ENCODE measurements around the gene DMD. TPM values are rescaled to one million over a fixed set of nuclear protein-coding genes. Genes with fewer than 3 reads are reported as not detected.

The DMD gene
- total RNA-seq, result under 1 TPM; 0.40 to 0.48 TPM
- polyA plus RNA-seq, result 0.03 TPM

DNA sequence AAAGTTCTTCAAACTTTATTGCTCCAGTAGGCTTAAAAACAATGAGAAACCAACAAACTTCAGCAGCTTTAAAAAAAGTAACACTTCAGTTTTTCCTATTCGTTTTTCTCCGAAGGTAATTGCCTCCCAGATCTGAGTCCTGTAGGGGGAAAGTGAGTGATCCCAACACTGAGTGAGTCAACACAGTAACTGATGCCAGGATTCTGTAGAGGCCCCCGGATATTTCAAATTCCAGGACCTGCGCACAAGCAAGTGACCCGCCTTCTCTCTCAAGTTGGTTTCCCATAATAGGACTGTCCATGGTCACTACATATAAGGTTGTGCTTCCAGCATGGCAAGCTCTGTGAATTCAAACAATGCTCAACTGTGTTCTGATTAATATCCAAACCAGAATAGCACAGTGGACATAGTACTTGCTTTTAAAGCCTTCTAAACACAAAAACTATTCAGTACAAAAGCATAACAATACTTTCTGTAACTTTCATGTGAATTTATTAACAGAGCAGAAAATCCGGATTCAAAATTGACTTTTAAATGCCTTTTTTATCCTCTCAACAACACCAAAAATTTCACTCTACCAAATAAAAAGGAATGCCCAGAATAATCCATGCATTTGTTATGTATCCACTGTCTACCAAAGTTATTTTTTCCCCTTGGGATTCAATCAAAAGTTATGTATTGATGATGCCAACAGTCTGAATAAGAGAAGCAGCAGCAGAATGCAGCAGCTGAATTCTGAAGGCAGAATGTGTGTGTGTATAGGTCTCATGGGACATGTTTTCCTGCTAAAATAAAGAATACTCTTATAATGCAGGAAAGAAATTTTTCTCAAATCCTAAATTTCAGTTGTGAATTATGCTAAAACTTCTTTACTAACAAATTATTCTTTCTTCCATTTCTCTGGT is at the start of gene DMD:
DMD (minus strand) TSS at position 194 of the 905 bp plus-strand sequence. CDS start 237 bp downstream, outside the sequence.
- no peaks in the 10 kb centered on the region for H3K4me1 ChIP-seq (ENCODE audit: insufficient read depth, low read length)
- peaks cover 0 to 5% (median 4%) of the 10 kb centered on the region in 5 donors for H3K9me3 Mint-ChIP-seq
- H3K27me3 Mint-ChIP-seq, result peaks cover 0 to 3% of the 10 kb centered on the region in 2 donors
- no peak within 1 kb of the TSS for H3K27ac Mint-ChIP-seq
- no peaks in the 10 kb centered on the region for H3K36me3 Mint-ChIP-seq
- H3K4me3 ChIP-seq (ENCODE audit: low read length), result no peak within 1 kb of the TSS
- no peaks in the 10 kb centered on the region for H3K36me3 ChIP-seq (ENCODE audit: insufficient read depth, low read length)
- H3K27me3 ChIP-seq (ENCODE audit: insufficient read depth, low read length, poor library complexity, severe bottlenecking), result no peaks in the 10 kb centered on the region
- H3K27ac ChIP-seq (ENCODE audit: low read depth, low read length), result no peak within 1 kb of the TSS
- CTCF ChIA-PET, result no interaction called here
- POLR2A ChIA-PET, result no interaction called here
- no peak for DNase-seq
- no peak within 1 kb of the TSS for H3K4me3 Mint-ChIP-seq
- no peaks in the 10 kb centered on the region for H3K4me1 Mint-ChIP-seq
- H3K9me3 ChIP-seq (ENCODE audit: low read length), result no peaks in the 10 kb centered on the region

DNA sequence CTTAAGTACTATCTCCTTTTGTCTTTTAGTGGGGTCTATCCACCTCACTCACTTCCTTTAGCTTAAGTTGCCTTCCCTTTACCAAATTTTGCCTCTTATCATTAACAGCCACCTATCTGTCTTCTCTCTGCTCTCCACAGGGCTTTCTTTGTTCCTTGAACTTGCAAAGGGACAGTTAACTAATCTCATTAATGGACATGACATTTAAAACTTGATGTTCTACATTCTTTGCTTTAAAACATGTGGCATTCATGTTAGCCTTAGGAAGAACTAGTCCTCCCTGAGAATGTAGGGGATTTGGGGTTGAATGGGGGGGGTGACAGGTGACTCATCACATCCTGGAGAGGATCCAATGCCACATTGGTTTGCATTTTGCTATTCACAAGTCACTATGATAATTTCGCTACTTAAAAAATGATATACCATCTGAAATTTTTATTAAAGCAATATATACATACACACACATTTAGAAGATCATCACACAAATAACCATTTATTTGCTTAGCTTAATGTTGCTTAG is 41.0 kb upstream of the DMD start:
- no peak for DNase-seq
- H3K9me3 Mint-ChIP-seq, result peaks cover 0 to 4% (median 2%) of the 10 kb centered on the region in 5 donors
- Histone ChIP-seq H3K27ac (ENCODE audit: low read depth, low read length) (no peak overlapping the region), H3K36me3 (ENCODE audit: insufficient read depth, low read length) (no peaks in the 10 kb centered on the region), H3K4me3 (ENCODE audit: low read length) (no peak overlapping the region), H3K27me3 (ENCODE audit: insufficient read depth, low read length, poor library complexity, severe bottlenecking) (no peaks in the 10 kb centered on the region), H3K4me1 (ENCODE audit: insufficient read depth, low read length) (no peaks in the 10 kb centered on the region), H3K9me3 (ENCODE audit: low read length) (no peaks in the 10 kb centered on the region)
- ChIA-PET POLR2A (no interaction called here), CTCF (no interaction called here)
- no peak overlapping the region for H3K4me3 Mint-ChIP-seq
- no peaks in the 10 kb centered on the region for H3K36me3 Mint-ChIP-seq
- H3K27me3 Mint-ChIP-seq, result no peaks in the 10 kb centered on the region
- H3K27ac Mint-ChIP-seq, result no peak overlapping the region
- no peaks in the 10 kb centered on the region for H3K4me1 Mint-ChIP-seq

DNA sequence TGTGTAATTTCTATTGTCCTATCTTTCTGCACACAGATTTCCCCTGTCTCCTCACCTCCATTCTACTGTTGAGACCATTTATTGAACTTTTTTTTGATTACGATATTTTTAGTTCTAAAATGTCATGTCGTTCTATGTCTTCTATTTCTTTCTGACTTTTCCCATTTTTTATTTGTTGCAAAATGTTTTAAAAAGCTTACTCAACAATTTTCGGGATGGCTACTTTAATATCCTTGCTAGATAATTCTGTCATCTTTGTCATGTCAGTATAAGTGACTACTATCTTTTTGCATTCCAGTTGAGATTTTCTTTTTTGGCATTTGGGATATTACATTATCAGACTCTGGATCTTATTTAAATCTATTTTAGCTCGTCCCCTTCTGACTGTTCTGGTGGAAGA is 7.5 kb upstream of the DMD start:
- no peak for DNase-seq
- peaks cover 0 to 6% (median 2%) of the 10 kb centered on the region in 5 donors for H3K9me3 Mint-ChIP-seq
- no peak overlapping the region for H3K27ac ChIP-seq (ENCODE audit: low read depth, low read length)
- no peaks in the 10 kb centered on the region for H3K36me3 ChIP-seq (ENCODE audit: insufficient read depth, low read length)
- no peaks in the 10 kb centered on the region for H3K27me3 ChIP-seq (ENCODE audit: insufficient read depth, low read length, poor library complexity, severe bottlenecking)
- H3K4me1 ChIP-seq (ENCODE audit: insufficient read depth, low read length), result no peaks in the 10 kb centered on the region
- no peaks in the 10 kb centered on the region for H3K36me3 Mint-ChIP-seq
- H3K27me3 Mint-ChIP-seq, result no peaks in the 10 kb centered on the region
- H3K4me3 Mint-ChIP-seq, result no peak overlapping the region
- CTCF ChIA-PET, result no interaction called here
- no peak overlapping the region for H3K4me3 ChIP-seq (ENCODE audit: low read length)
- no peaks in the 10 kb centered on the region for H3K9me3 ChIP-seq (ENCODE audit: low read length)
- H3K27ac Mint-ChIP-seq, result no peak overlapping the region
- POLR2A ChIA-PET, result no interaction called here
- H3K4me1 Mint-ChIP-seq, result no peaks in the 10 kb centered on the region

DNA sequence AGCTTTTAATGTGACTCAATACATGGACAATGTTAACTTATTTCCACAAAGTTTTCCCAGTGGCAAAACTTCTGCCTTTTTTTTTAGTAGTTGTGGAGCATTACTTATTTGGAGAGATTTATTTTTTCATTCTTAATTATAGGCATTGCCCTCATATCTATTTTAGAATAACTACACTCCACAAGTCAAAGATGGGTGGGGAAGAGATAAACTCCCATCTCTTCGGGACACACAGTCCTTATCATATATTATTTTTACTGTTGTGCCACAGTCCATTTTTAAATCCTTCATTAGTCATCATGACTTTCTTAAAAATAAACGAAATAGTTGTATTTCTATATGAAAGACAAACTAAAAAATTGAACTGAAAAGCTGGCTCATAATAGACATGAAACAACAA is 1.2 kb downstream of the DMD start:
- peaks cover 0 to 3% of the 10 kb centered on the region in 2 donors for H3K27me3 Mint-ChIP-seq
- no peaks in the 10 kb centered on the region for H3K4me1 Mint-ChIP-seq
- no peak overlapping the region for H3K4me3 Mint-ChIP-seq
- no peaks in the 10 kb centered on the region for H3K36me3 ChIP-seq (ENCODE audit: insufficient read depth, low read length)
- no peaks in the 10 kb centered on the region for H3K36me3 Mint-ChIP-seq
- ChIA-PET CTCF (no interaction called here), POLR2A (no interaction called here)
- H3K27me3 ChIP-seq (ENCODE audit: insufficient read depth, low read length, poor library complexity, severe bottlenecking), result no peaks in the 10 kb centered on the region
- H3K4me3 ChIP-seq (ENCODE audit: low read length), result no peak overlapping the region
- DNase-seq, result no peak
- peaks cover 0 to 4% (median 2%) of the 10 kb centered on the region in 5 donors for H3K9me3 Mint-ChIP-seq
- H3K27ac ChIP-seq (ENCODE audit: low read depth, low read length), result no peak overlapping the region
- no peaks in the 10 kb centered on the region for H3K4me1 ChIP-seq (ENCODE audit: insufficient read depth, low read length)
- no peaks in the 10 kb centered on the region for H3K9me3 ChIP-seq (ENCODE audit: low read length)
- no peak overlapping the region for H3K27ac Mint-ChIP-seq

DNA sequence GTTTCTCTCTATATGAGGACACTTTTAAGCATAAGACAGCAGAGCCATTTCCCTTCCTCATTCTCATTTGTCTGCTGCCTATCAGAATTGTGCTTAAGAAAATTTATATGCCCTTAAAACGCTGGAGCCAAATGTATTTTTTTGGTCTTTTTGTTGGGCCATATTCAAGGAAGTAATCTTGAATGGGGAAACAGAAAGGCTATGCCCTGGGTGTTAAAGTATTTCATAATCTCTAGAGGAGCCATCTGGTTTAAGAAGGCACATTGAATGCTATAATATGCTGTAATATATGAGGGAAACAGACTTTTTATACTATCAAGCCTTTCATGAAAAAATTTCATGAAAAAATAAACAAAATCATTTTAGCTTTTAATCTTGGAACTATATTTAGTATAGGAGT is 4.3 kb downstream of the DMD start:
- Mint-ChIP-seq H3K36me3 (no peaks in the 10 kb centered on the region), H3K27ac (no peak overlapping the region), H3K4me3 (no peak overlapping the region), H3K27me3 (peaks cover 0 to 3% of the 10 kb centered on the region in 2 donors), H3K4me1 (no peaks in the 10 kb centered on the region), H3K9me3 (peaks cover 0 to 13% (median 0%) of the 10 kb centered on the region in 5 donors)
- H3K27ac ChIP-seq (ENCODE audit: low read depth, low read length), result no peak overlapping the region
- ChIA-PET CTCF (no interaction called here), POLR2A (no interaction called here)
- H3K4me1 ChIP-seq (ENCODE audit: insufficient read depth, low read length), result no peaks in the 10 kb centered on the region
- no peak overlapping the region for H3K4me3 ChIP-seq (ENCODE audit: low read length)
- no peak for DNase-seq
- H3K9me3 ChIP-seq (ENCODE audit: low read length), result no peaks in the 10 kb centered on the region
- H3K27me3 ChIP-seq (ENCODE audit: insufficient read depth, low read length, poor library complexity, severe bottlenecking), result no peaks in the 10 kb centered on the region
- H3K36me3 ChIP-seq (ENCODE audit: insufficient read depth, low read length), result no peaks in the 10 kb centered on the region

DNA sequence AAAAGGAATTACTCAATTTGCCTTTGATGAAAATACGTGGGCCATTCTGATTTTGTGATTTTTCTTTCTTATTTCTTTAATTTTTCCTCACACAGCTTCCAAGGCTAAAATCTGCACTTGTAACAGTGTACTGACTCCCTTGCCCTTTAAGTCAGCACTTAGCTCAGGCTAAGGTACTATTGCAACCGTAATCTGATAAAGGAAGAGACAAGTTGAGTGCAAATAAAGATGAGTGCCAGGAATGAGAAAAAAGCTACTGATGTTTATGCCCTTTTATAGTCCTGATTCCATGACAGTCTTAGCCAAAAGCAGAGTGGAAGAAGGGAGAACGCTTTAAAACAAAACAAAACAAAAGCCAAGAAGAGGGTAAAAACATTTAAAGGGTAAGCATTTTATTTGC is 6.0 kb downstream of the DMD start:
- Mint-ChIP-seq H3K36me3 (no peaks in the 10 kb centered on the region), H3K27ac (no peak overlapping the region), H3K27me3 (peaks cover 0 to 3% of the 10 kb centered on the region in 2 donors), H3K4me1 (no peaks in the 10 kb centered on the region), H3K4me3 (no peak overlapping the region), H3K9me3 (peaks cover 0 to 10% (median 0%) of the 10 kb centered on the region in 5 donors)
- ChIA-PET CTCF (no interaction called here), POLR2A (no interaction called here)
- H3K27ac ChIP-seq (ENCODE audit: low read depth, low read length), result no peak overlapping the region
- no peak for DNase-seq
- no peaks in the 10 kb centered on the region for H3K9me3 ChIP-seq (ENCODE audit: low read length)
- H3K4me3 ChIP-seq (ENCODE audit: low read length), result no peak overlapping the region
- H3K27me3 ChIP-seq (ENCODE audit: insufficient read depth, low read length, poor library complexity, severe bottlenecking), result no peaks in the 10 kb centered on the region
- H3K36me3 ChIP-seq (ENCODE audit: insufficient read depth, low read length), result no peaks in the 10 kb centered on the region
- no peaks in the 10 kb centered on the region for H3K4me1 ChIP-seq (ENCODE audit: insufficient read depth, low read length)

DNA sequence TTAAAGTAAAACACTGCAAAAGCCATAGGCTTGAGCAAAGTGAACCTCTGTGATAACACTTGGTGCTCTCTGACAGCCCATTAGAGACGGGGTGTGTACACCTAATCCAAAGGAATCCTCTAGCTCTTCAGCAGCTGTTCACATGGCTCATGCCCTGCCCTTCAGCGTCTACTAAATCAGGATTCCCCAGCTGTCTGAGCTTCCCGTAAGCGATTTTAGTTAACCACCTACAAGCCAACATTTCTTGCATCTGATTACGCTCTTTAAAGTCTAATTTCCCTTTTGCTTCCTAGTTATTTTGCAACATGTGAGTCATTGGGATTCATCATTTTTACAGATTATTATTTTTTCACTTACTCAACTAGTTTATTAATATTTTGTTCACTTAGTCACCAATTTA is 6.5 kb downstream of the DMD start:
- Mint-ChIP-seq H3K27ac (no peak overlapping the region), H3K9me3 (peaks cover 0 to 10% (median 0%) of the 10 kb centered on the region in 5 donors), H3K36me3 (no peaks in the 10 kb centered on the region), H3K4me3 (no peak overlapping the region), H3K4me1 (no peaks in the 10 kb centered on the region), H3K27me3 (peaks cover 0 to 3% of the 10 kb centered on the region in 2 donors)
- H3K27me3 ChIP-seq (ENCODE audit: insufficient read depth, low read length, poor library complexity, severe bottlenecking), result no peaks in the 10 kb centered on the region
- CTCF ChIA-PET, result no interaction called here
- no peak overlapping the region for H3K27ac ChIP-seq (ENCODE audit: low read depth, low read length)
- H3K4me3 ChIP-seq (ENCODE audit: low read length), result no peak overlapping the region
- H3K4me1 ChIP-seq (ENCODE audit: insufficient read depth, low read length), result no peaks in the 10 kb centered on the region
- DNase-seq, result no peak
- no peaks in the 10 kb centered on the region for H3K9me3 ChIP-seq (ENCODE audit: low read length)
- POLR2A ChIA-PET, result no interaction called here
- H3K36me3 ChIP-seq (ENCODE audit: insufficient read depth, low read length), result no peaks in the 10 kb centered on the region

DNA sequence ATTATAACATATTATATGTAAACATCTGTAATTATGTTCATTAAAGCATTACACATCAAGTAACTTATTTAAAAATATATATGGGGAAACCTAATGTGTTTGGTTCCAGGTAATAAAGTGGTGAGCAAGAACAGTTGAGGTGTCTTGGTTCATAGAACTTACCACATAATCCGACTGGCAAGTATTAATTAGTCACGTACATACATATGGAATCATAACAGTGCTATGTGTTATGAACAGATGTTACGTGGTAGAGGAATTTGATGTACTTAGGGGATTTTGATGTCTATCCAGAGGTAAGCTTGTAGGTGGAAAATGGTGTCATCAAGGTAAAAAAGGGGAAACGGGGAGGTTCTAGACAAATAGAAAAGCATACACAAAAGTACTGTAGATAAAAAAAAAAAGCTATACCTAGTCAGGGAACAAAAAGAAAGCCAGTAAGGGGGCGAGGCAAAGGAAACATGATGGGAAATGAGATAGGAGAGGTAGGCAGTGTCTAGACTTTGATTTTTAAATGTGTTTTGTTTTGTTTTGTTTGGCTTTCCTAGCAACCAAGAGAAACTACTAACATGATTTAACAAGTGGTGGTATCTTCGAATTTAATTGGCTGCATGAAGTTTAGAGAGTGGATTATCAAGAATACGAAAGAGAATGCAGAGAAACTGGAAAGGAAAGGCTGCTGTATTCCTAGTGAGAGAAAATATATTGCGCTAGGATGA is 12.6 kb downstream of the DMD start:
- H3K27ac Mint-ChIP-seq, result no peak overlapping the region
- H3K9me3 Mint-ChIP-seq, result peaks cover 0 to 9% (median 3%) of the 10 kb centered on the region in 5 donors
- Histone ChIP-seq H3K27me3 (ENCODE audit: insufficient read depth, low read length, poor library complexity, severe bottlenecking) (no peaks in the 10 kb centered on the region), H3K4me3 (ENCODE audit: low read length) (no peak overlapping the region), H3K27ac (ENCODE audit: low read depth, low read length) (no peak overlapping the region), H3K36me3 (ENCODE audit: insufficient read depth, low read length) (no peaks in the 10 kb centered on the region), H3K9me3 (ENCODE audit: low read length) (no peaks in the 10 kb centered on the region), H3K4me1 (ENCODE audit: insufficient read depth, low read length) (no peaks in the 10 kb centered on the region)
- no peaks in the 10 kb centered on the region for H3K36me3 Mint-ChIP-seq
- ChIA-PET POLR2A (no interaction called here), CTCF (no interaction called here)
- peaks cover 0 to 4% of the 10 kb centered on the region in 2 donors for H3K27me3 Mint-ChIP-seq
- no peak overlapping the region for H3K4me3 Mint-ChIP-seq
- DNase-seq, result no peak
- H3K4me1 Mint-ChIP-seq, result no peaks in the 10 kb centered on the region

Measured in CD8-positive, alpha-beta memory T cell (primary cell).